ENCODE measurements around the gene RYR2.

DNA sequence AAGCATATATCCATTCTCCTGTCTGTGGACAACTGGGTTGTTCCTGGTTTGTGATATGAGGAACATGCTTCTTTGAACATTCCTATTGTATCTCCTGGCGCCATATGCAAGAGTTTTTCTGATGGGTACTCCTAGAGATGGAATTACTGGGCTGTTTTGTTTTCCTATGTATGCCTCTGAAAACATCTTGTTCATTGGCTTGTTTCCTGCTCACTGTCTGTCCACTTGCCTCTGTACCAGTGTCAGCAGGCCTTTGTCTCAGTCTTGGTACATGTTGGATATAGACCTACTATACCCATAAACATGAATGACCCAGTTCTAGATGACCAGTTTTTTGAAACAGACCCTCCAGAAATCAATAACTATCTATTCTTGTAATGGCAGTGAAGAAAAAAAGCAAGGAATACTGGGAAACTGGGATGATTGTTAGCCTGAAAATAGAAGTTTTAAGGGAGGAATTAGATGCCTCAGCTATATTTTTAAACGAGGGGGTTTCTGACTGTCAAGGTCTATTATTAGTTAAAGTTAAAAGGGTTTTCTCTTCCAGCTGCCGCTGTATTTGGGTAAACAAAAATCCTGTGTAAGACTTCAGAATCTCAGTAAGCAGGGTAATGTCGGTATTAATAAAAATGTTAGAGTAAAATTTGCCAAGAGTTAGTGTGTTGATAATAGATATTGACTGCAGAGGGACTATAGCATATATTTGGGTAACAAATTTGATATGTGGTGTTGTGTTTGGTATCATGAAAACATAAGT lies 103.6 kb downstream of the RYR2 start:
- TF ChIP-seq, protein P1, sequence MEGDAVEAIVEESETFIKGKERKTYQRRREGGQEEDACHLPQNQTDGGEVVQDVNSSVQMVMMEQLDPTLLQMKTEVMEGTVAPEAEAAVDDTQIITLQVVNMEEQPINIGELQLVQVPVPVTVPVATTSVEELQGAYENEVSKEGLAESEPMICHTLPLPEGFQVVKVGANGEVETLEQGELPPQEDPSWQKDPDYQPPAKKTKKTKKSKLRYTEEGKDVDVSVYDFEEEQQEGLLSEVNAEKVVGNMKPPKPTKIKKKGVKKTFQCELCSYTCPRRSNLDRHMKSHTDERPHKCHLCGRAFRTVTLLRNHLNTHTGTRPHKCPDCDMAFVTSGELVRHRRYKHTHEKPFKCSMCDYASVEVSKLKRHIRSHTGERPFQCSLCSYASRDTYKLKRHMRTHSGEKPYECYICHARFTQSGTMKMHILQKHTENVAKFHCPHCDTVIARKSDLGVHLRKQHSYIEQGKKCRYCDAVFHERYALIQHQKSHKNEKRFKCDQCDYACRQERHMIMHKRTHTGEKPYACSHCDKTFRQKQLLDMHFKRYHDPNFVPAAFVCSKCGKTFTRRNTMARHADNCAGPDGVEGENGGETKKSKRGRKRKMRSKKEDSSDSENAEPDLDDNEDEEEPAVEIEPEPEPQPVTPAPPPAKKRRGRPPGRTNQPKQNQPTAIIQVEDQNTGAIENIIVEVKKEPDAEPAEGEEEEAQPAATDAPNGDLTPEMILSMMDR (IDR thresholded peaks at IDR 0.05): no peak
- TF ChIP-seq POLR2A (IDR thresholded peaks at IDR 0.05): no peak
